WTC11 (cell line): ENCODE results near the gene IRX5. TPM values are rescaled to one million over a fixed set of nuclear protein-coding genes. Genes with fewer than 3 reads are reported as not detected.

Experiments
- ATAC-seq: fragments of 200-7000 bp; cut with Tn5 transposase; 2 replicates; pipeline ENCODE4 v1.10.0; 2021; ENCODE audit warnings: mild to moderate bottlenecking, moderate library complexity
- CTCF ChIA-PET: fragments of 300-600 bp; sonication (Branson Sonifier 250); formaldehyde crosslinking; loops from one replicate; lab custom pipeline; 2021; ENCODE audit warnings: antibody characterized with exemption; lab: Charles Lee
- POLR2A ChIA-PET: fragments of 350-600 bp; sonication (Branson Sonifier 250); formaldehyde crosslinking; loops from one replicate; lab custom pipeline; 2021; ENCODE audit warnings: antibody characterized with exemption; lab: Charles Lee
- DNase-seq: peaks from one replicate; pipeline ENCODE4 v3.0.0; 2021; ENCODE audit warnings: low spot score
- H3K27ac Mint-ChIP-seq: 2 replicates; pipeline ENCODE4 v1.8.0; 2021; ENCODE audit warnings: mixed read lengths
- H3K27me3 Mint-ChIP-seq: 2 replicates; pipeline ENCODE4 v1.8.0; 2021; ENCODE audit warnings: low read depth, mild to moderate bottlenecking, moderate library complexity, mixed read lengths
- H3K36me3 Mint-ChIP-seq: 2 replicates; pipeline ENCODE4 v1.8.0; 2021; ENCODE audit warnings: mixed read lengths
- H3K4me1 Mint-ChIP-seq: 2 replicates; pipeline ENCODE4 v1.8.0; 2022; ENCODE audit warnings: mixed read lengths
- H3K4me3 Mint-ChIP-seq: 2 replicates; pipeline ENCODE4 v1.8.0; 2021; ENCODE audit warnings: mild to moderate bottlenecking, moderate library complexity, mixed read lengths
- H3K9me3 Mint-ChIP-seq: 2 replicates; pipeline ENCODE4 v1.8.0; 2021; ENCODE audit warnings: mixed read lengths
- AFF4 ChIP-seq: sonication (generic); formaldehyde crosslinking; IDR thresholded peaks from 2 replicates; pipeline ENCODE4 v1.8.1; 2023; ENCODE audit warnings: mild to moderate bottlenecking, missing genetic modification reagents, borderline replicate concordance
- ELF4 ChIP-seq: sonication (generic); formaldehyde crosslinking; IDR thresholded peaks from 2 replicates; pipeline ENCODE4 v1.8.1; 2022; ENCODE audit warnings: low read depth, mild to moderate bottlenecking, moderate library complexity, missing genetic modification reagents
- HMGXB4 ChIP-seq: sonication (generic); formaldehyde crosslinking; IDR thresholded peaks from 2 replicates; pipeline ENCODE4 v1.8.1; 2023; ENCODE audit warnings: mild to moderate bottlenecking, moderate library complexity, missing genetic modification reagents
- JAZF1 ChIP-seq: fragments of 250-450 bp; sonication (Bioruptor Pico); IDR thresholded peaks from 2 replicates; pipeline ENCODE4 v1.9.0; 2021; ENCODE audit warnings: moderate library complexity, mild to moderate bottlenecking, inconsistent platforms
- NR3C1 ChIP-seq: sonication (generic); formaldehyde crosslinking; conservative IDR thresholded peaks from 2 replicates; pipeline ENCODE4 v1.8.1; 2023; ENCODE audit warnings: low read depth, mild to moderate bottlenecking, missing genetic modification reagents
- TP53 ChIP-seq: sonication (generic); formaldehyde crosslinking; IDR thresholded peaks from 2 replicates; pipeline ENCODE4 v1.8.1; 2023; ENCODE audit warnings: mild to moderate bottlenecking, missing genetic modification reagents
- ZMAT4 ChIP-seq: fragments of 250-450 bp; sonication (Bioruptor Pico); IDR thresholded peaks from 2 replicates; pipeline ENCODE4 v1.9.0; 2021; ENCODE audit warnings: mild to moderate bottlenecking
- ZNF532 ChIP-seq: fragments of 250-450 bp; sonication (Bioruptor Pico); IDR thresholded peaks from 2 replicates; pipeline ENCODE4 v1.9.0; 2021; ENCODE audit warnings: mild to moderate bottlenecking, borderline replicate concordance
- total RNA-seq: library from RNA; stranded (reverse); gene quantifications from 3 replicates; pipeline ENCODE4 v1.2.3, GENCODE V29; 2021
- TF ChIP-seq, protein P1 (sequence below): fragments of 250-450 bp; sonication (Bioruptor Pico); IDR thresholded peaks from 2 replicates; pipeline ENCODE4 v1.9.0; 2021; ENCODE audit warnings: moderate library complexity, mild to moderate bottlenecking, inconsistent platforms, borderline replicate concordance

Gene IRX5
- total RNA-seq, 1 experiment from 2014 or later, result 0.35 TPM

DNA sequence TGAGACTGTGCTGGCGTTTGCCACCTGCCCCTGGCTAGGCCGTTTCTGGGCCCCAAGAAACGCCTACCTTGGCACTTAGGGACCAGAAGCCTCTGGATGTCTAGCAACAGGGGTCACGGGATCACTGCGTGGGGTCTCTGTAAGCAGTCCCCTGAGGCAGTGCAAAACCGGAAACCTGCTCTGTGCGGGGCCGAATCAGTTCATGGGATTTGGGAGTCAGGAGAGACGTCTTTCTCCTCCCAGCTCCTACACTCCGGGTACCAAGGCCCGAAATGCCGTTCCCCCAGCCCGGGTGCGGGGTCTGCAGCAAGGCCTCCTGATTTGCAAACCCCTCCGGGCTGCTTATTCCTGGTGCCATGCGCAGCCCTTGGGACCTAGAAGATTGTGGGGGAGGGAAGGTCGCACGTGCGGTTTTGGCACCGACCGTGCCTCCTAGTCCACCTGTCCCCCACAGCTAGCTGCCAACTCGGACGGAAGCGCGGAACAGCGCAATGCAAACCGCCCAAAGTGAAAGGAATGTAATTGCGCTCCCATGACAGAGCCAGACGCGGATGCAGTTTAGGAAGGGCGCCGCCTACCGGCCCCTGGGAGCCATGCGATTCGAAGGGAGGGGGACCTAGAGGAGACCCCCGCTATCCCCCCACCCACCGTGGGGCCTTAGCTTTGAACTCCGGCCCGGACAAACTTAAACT lies 6.5 kb downstream of the IRX5 start (continued):
- TF ChIP-seq AFF4 (CRISPR knock-in tag), result no peak

- no peaks in the 10 kb centered on the region for H3K9me3 Mint-ChIP-seq
- H3K27ac Mint-ChIP-seq, result no peak overlapping the region
- POLR2A ChIA-PET, result interaction anchor here (0.7 kb wide), 1 partner anchor 84 kb away, joined by 3 read pairs; no protein-coding TSS in a partner anchor
- peak overlapping the region; percentile 74 for H3K4me3 Mint-ChIP-seq
- H3K27me3 Mint-ChIP-seq, result peaks cover 98% of the 10 kb centered on the region
- no peak for TF ChIP-seq NR3C1
- TF ChIP-seq ELF4 (CRISPR knock-in tag), result no peak
- no peak for TF ChIP-seq TP53 (CRISPR knock-in tag)
- TF ChIP-seq, protein P1, sequence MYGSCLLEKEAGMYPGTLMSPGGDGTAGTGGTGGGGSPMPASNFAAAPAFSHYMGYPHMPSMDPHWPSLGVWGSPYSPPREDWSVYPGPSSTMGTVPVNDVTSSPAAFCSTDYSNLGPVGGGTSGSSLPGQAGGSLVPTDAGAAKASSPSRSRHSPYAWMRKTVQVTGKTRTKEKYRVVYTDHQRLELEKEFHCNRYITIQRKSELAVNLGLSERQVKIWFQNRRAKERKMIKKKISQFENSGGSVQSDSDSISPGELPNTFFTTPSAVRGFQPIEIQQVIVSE (CRISPR knock-in tag), result no peak
- TF ChIP-seq JAZF1, result no peak
- no peak for TF ChIP-seq HMGXB4
- no peak for TF ChIP-seq ZNF532 (CRISPR knock-in tag)
- no peak for TF ChIP-seq ZMAT4 (CRISPR knock-in tag)
- H3K4me1 Mint-ChIP-seq, result peaks cover 44% of the 10 kb centered on the region
- peaks cover 2% of the 10 kb centered on the region; the same call in 1 of the 2 replicates for H3K36me3 Mint-ChIP-seq
- DNase-seq (no peak), ATAC-seq (no peak)
- CTCF ChIA-PET, result interaction anchor here (1.1 to 2.9 kb wide), 5 partner anchors 8 to 655 kb away, joined by 3 to 12 read pairs (median 6); no protein-coding TSS in a partner anchor
Measured at GRCh38 chr16:54937671-54938211, 7.1 kb downstream of the IRX5 start.
